Choroid plexus epithelial cell (primary cell): ENCODE measurements around the gene RREB1.
A peak's percentile ranks its signal among the peaks of the same experiment; 100 is the strongest.

ENCODE experiments used
- DNase-seq: peaks from one replicate; pipeline ENCODE4 v3.0.0-alpha.2; 2010; ENCODE audit warnings: low read depth
- H3K4me3 ChIP-seq: 2 replicates; pipeline ENCODE4 v1.5.1; 2011; ENCODE audit warnings: low read depth, mild to moderate bottlenecking, control low read depth, low read length, moderate library complexity
- CTCF ChIP-seq: conservative IDR thresholded peaks from 2 replicates; pipeline ENCODE4 v1.5.1; 2011; ENCODE audit warnings: low read depth, mild to moderate bottlenecking, control low read depth, inconsistent platforms, low read length, moderate library complexity

The RREB1 gene

DNA sequence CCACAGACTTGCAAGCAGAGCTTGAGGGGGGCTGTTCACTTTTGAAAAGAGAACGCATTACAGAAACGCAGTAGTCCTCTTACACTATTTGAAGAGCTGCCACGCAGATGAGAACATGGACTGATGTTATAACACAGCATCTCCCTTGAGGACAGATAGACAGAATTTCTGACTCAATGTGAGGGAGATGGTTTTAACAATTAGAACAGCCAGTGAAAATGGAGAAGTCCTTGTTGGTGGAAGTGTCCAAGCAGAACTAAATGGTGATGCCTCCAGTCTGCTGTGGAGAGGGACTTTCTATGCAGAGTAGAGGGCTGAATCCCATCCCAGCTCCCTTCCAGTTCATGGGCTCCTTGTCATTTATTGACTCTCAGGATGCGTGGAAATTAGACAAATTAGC lies 100.0 kb downstream of the RREB1 start:
- H3K4me3 ChIP-seq = no peak overlapping the region
- DNase-seq = no peak
- no peak for TF ChIP-seq CTCF

GRCh38 chr6:7213416-7213815 lies 105.7 kb downstream of the RREB1 start:
- H3K4me3 ChIP-seq = no peak overlapping the region
- TF ChIP-seq CTCF = no peak
- DNase-seq = no peak

GRCh38 chr6:7214468-7214867 lies 106.7 kb downstream of the RREB1 start:
- DNase-seq = no peak
- no peak overlapping the region for H3K4me3 ChIP-seq
- TF ChIP-seq CTCF = no peak

DNA sequence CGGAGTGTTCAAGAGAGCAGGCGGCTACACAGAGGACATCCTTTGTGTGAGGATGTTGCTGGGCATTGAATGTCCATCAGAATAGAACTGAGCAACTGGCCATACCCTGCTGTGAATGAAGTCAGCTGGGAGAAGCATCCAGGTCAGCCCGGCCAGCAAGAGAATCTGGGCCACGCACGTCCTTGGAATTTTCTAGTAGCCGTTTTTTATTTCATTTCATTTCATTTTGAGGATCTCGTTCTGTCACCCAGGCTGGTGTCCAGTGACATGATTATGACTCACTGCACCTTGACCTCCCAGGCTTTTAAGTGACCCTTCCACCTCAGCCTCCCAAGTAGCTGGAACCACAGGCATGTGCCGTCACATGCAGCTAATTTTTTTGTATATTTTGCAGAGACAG lies 107.4 kb downstream of the RREB1 start:
- no peak for TF ChIP-seq CTCF
- no peak overlapping the region for H3K4me3 ChIP-seq
- peak; percentile 64 for DNase-seq

- no peak for DNase-seq
These were observed 108.1 kb downstream of the RREB1 start for GRCh38 chr6:7215798-7216231.

DNA sequence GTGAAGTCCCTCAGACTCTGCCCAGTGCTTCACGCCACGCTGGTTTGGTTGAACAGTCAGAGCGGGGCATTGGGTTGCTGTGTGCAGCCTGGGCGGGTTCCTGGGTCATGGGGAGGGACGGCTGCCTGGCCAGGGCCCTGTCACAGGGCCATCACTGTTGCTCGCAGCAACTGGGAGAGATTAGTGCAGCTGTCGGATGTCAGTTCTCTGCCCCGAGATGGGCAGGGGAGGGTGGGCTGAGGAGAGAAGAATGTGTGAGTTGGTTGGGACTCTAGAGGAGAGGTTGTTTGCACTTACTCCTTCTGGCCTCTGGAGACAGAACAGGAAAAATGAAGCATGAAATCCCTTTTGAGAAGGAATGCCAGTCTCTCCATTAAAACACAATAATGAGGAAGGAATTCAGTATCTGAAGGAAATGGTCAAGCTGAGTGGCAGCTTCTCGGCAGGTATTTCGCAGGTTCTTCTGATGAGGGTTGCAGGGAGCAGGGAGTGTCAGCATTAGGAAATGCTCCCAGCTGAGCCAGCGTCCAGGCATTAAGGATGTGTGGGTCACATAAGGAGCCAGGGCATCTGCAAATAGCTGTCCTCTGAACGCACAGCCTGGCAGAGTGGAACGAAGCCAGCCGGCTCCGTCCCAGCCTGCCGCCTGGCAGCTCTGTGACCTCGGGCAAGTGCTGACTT lies 109.3 kb downstream of the RREB1 start:
- TF ChIP-seq CTCF = no peak
- DNase-seq = no peak
- H3K4me3 ChIP-seq = no peak overlapping the region

More at GRCh38 chr6:7215798-7216231, 108.1 kb downstream of the RREB1 start:
- no peak overlapping the region for H3K4me3 ChIP-seq
- no peak for TF ChIP-seq CTCF

GRCh38 chr6:7218406-7218988 lies 110.7 kb downstream of the RREB1 start:
- peak; percentile 30 for DNase-seq
- H3K4me3 ChIP-seq = no peak overlapping the region
- peak; percentile 1 for TF ChIP-seq CTCF
